ENCODE data around the gene KSR2.

Gene KSR2

GRCh38 chr12:117491711-117492110 lies 477.1 kb downstream of the KSR2 start:
- Histone ChIP-seq H3K9me2 (ENCODE audit: low read depth, low read length) (no peaks in the 10 kb centered on the region), H3K27ac (ENCODE audit: low read depth, low read length, poor library complexity, severe bottlenecking) (no peak overlapping the region)

GRCh38 chr12:117490130-117490529 lies 478.7 kb downstream of the KSR2 start:
- no peaks in the 10 kb centered on the region for H3F3A ChIP-seq (ENCODE audit: insufficient read depth, low read length)
- no peak overlapping the region for H3K27ac ChIP-seq (ENCODE audit: low read depth, low read length, poor library complexity, severe bottlenecking)
- no peak overlapping the region for H3K9ac ChIP-seq (ENCODE audit: low read length)
- no peaks in the 10 kb centered on the region for H3K36me3 ChIP-seq (ENCODE audit: insufficient read depth, low read length)
- 0 out of 2 replicates have a peak, but pooled peaks cover 3% of the 10 kb centered on the region for H3K27me3 ChIP-seq (ENCODE audit: insufficient read depth, low read length)
- H3K4me2 ChIP-seq (ENCODE audit: low read length): no peak overlapping the region
- no peaks in the 10 kb centered on the region for H3K9me2 ChIP-seq (ENCODE audit: low read depth, low read length)
- no peaks in the 10 kb centered on the region for H4K20me1 ChIP-seq (ENCODE audit: insufficient read depth, low read length)
- H2AFZ ChIP-seq (ENCODE audit: low read length): no peak overlapping the region
- H3K4me1 ChIP-seq (ENCODE audit: insufficient read depth, low read length, severe bottlenecking): no peaks in the 10 kb centered on the region
- TF ChIP-seq EZH2 (IDR thresholded peaks at IDR 0.05; ENCODE audit: borderline replicate concordance, low read length) (no peak), CTCF (IDR thresholded peaks at IDR 0.05; ENCODE audit: low read length) (no peak)
- no peak overlapping the region for H3K4me3 ChIP-seq (ENCODE audit: low read depth, low read length, poor library complexity, severe bottlenecking)
- no peaks in the 10 kb centered on the region for H3K79me2 ChIP-seq (ENCODE audit: insufficient read depth, low read length)
- H3K9me3 ChIP-seq (ENCODE audit: low read length): no peaks in the 10 kb centered on the region

More at GRCh38 chr12:117491711-117492110, 477.1 kb downstream of the KSR2 start:
- TF ChIP-seq CTCF (IDR thresholded peaks at IDR 0.05; ENCODE audit: low read length) (no peak), EZH2 (IDR thresholded peaks at IDR 0.05; ENCODE audit: borderline replicate concordance, low read length) (no peak)
- no peaks in the 10 kb centered on the region for H3K79me2 ChIP-seq (ENCODE audit: insufficient read depth, low read length)
- H3K9ac ChIP-seq (ENCODE audit: low read length): no peak overlapping the region
- no peaks in the 10 kb centered on the region for H3K27me3 ChIP-seq (ENCODE audit: insufficient read depth, low read length)
- no peak overlapping the region for H3K4me2 ChIP-seq (ENCODE audit: low read length)
- H4K20me1 ChIP-seq (ENCODE audit: insufficient read depth, low read length): no peaks in the 10 kb centered on the region
- no peaks in the 10 kb centered on the region for H3F3A ChIP-seq (ENCODE audit: insufficient read depth, low read length)
- H3K4me3 ChIP-seq (ENCODE audit: low read depth, low read length, poor library complexity, severe bottlenecking): no peak overlapping the region
- H3K4me1 ChIP-seq (ENCODE audit: insufficient read depth, low read length, severe bottlenecking): no peaks in the 10 kb centered on the region
- H3K9me3 ChIP-seq (ENCODE audit: low read length): no peaks in the 10 kb centered on the region
- no peak overlapping the region for H2AFZ ChIP-seq (ENCODE audit: low read length)
- no peaks in the 10 kb centered on the region for H3K36me3 ChIP-seq (ENCODE audit: insufficient read depth, low read length)

GRCh38 chr12:117489671-117490070 lies 479.1 kb downstream of the KSR2 start:
- TF ChIP-seq EZH2 (IDR thresholded peaks at IDR 0.05; ENCODE audit: borderline replicate concordance, low read length) (no peak), CTCF (IDR thresholded peaks at IDR 0.05; ENCODE audit: low read length) (no peak)
- Histone ChIP-seq H4K20me1 (ENCODE audit: insufficient read depth, low read length) (no peaks in the 10 kb centered on the region), H3K36me3 (ENCODE audit: insufficient read depth, low read length) (no peaks in the 10 kb centered on the region), H3K27ac (ENCODE audit: low read depth, low read length, poor library complexity, severe bottlenecking) (no peak overlapping the region), H3K9me2 (ENCODE audit: low read depth, low read length) (no peaks in the 10 kb centered on the region), H3K4me1 (ENCODE audit: insufficient read depth, low read length, severe bottlenecking) (no peaks in the 10 kb centered on the region), H3F3A (ENCODE audit: insufficient read depth, low read length) (no peaks in the 10 kb centered on the region), H3K9me3 (ENCODE audit: low read length) (no peaks in the 10 kb centered on the region), H3K9ac (ENCODE audit: low read length) (no peak overlapping the region), H3K27me3 (ENCODE audit: insufficient read depth, low read length) (0 out of 2 replicates have a peak, but pooled peaks cover 3% of the 10 kb centered on the region), H3K4me2 (ENCODE audit: low read length) (no peak overlapping the region), H2AFZ (ENCODE audit: low read length) (no peak overlapping the region), H3K4me3 (ENCODE audit: low read depth, low read length, poor library complexity, severe bottlenecking) (no peak overlapping the region), H3K79me2 (ENCODE audit: insufficient read depth, low read length) (no peaks in the 10 kb centered on the region)
